Stomach (tissue), 4 donors: ENCODE data around the gene LRMDA.

ENCODE experiments used
- CTCF ChIP-seq, 7 experiments: fragments of 450-650 bp in 4 of 7; fragments of 200-600 bp in 3 of 7; sonication (generic) in 3 of 7; IDR thresholded peaks; one replicate each; pipeline ENCODE4 v1.5.1; 2016 to 2019; ENCODE audit warnings: antibody characterized with exemption in 7 of 7, control low read depth in 2 of 7, mild to moderate bottlenecking in 1 of 7
- POLR2A ChIP-seq, 4 donors: fragments of 450-650 bp; IDR thresholded peaks; one replicate each; pipeline ENCODE4 v1.6.1; 2016; ENCODE audit warnings: antibody characterized with exemption in 4 of 4, control low read depth in 2 of 4, mild to moderate bottlenecking in 1 of 4, moderate library complexity in 1 of 4

GRCh38 chr10:76401006-76401405 lies 969.6 kb downstream of the LRMDA start:
- TF ChIP-seq POLR2A (IDR thresholded peaks at IDR 0.05) (no peak), CTCF (IDR thresholded peaks at IDR 0.05) (no peak)
